GM19099 (cell line): Measurements from ENCODE around the gene PTPN7.

Experiments
- POLR2A ChIP-seq: IDR thresholded peaks from 3 replicates; pipeline ENCODE4 v1.6.1; 2011; ENCODE audit warnings: low read depth; ENCODE audit not compliant: insufficient read length; ENCODE audit errors: extremely low read depth

Gene PTPN7

GRCh38 chr1:202194328-202194648, 33.9 kb upstream of the PTPN7 start:
- TF ChIP-seq POLR2A, result no peak

DNA sequence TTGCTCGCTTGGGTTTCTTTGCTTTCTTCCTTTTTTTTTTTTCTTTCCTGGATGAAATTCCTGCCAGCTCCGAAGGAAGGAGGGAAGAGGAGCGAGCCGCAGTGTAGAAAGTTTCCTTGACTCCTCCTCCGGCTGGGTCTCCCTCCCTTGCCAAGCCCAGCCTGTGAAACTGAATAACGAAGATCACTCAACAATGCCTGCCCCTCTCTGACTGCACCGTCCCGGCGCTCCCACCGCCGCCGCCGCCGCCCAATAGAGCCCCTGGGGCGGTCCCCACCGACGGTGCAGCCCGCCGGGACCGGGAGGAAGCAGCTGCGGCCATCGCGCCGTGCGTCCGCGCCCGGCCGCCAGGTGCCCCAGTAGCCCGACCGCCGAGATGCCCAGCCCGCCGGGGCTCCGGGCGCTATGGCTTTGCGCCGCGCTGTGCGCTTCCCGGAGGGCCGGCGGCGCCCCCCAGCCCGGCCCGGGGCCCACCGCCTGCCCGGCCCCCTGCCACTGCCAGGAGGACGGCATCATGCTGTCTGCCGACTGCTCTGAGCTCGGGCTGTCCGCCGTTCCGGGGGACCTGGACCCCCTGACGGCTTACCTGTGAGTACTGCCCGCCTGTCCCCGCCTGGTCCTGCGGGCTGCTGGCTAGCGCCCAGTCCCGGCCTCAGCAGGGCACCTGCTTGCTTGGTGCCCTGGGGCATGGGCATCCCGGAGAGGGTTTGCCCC, 33.4 kb upstream of the PTPN7 start, which contains the start of gene LGR6:
TSS of gene LGR6 (plus strand) at position 186 of the 714 bp plus-strand sequence. CDS start at position 377, 191 bp downstream.
- no peak for TF ChIP-seq POLR2A

GRCh38 chr1:202192770-202193613, 32.6 kb upstream of the PTPN7 start:
- no peak for TF ChIP-seq POLR2A

DNA sequence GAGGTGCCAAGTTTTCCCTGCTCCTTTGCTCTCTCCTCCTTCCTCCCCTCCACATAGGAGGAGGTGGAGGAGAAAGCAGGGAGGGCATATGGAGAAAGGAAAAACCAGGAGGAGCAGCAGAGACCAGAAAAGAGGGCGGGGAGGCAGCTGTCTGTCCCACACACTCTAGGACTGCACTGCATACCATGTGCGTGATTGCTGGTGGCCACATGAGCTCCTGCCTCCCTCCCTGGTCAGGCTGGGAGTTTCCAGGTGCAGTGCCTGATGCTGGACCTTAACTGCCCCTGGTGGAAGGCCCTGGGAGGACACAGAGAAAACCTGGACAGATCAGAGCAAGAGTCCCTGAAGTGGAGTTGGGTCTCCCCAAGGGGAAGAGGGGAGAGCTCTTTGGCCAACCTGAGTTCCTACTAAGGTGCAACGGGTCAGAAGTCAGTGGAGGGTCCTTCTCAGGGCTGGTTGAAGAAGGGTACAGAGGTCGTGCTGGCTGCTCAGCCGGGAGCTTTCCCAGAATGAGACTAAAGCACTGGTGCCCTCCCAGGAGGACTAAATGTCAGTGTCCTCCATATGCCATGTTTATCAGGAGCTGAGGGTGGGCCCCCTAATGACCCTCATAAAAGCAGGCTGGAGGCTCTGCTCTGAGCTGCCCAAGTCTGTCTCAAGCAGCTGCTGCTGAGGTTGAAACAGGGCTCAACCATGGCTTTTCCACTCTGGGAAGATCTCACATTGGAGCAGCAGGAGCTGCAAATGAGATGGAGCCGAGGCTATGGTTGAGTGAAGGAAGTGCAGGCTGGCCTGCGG, 29.7 kb upstream of the PTPN7 start:
- no peak for TF ChIP-seq POLR2A

- TF ChIP-seq POLR2A, result no peak
Measured at GRCh38 chr1:202189001-202189790, 28.8 kb upstream of the PTPN7 start.

DNA sequence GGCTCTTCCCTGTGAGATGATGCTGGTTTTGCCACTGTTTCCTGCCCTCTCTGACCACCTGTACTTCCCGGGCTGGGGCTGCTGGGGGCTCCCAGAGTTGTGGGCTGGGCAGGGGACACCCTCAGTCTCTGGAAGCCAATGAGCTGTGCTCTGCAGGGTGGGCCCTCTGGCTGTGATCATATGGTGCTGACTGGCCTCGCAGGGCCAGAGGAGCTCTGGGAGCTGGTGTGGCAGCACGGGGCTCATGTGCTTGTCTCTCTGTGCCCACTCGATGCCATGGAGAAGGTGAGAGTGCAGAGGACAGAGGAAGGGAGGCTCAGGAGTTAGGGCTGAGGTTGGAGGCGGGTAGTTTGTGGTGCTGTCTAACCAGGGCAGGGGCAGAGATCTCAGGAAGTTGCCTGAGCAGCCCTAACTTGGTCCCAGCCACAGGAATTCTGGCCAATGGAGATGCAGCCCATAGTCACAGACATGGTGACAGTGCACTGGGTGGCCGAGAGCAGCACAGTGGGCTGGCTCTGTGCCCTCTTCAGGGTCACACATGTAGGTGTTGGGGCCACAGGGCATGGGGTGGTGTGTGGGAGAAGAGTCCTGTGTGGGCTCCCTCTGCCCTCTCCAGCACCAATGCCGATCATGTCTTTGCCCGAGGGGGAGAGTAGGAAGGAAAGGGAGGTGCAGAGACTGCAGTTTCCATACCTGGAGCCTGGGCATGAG, 27.4 kb upstream of the PTPN7 start:
- TF ChIP-seq POLR2A, result no peak

DNA sequence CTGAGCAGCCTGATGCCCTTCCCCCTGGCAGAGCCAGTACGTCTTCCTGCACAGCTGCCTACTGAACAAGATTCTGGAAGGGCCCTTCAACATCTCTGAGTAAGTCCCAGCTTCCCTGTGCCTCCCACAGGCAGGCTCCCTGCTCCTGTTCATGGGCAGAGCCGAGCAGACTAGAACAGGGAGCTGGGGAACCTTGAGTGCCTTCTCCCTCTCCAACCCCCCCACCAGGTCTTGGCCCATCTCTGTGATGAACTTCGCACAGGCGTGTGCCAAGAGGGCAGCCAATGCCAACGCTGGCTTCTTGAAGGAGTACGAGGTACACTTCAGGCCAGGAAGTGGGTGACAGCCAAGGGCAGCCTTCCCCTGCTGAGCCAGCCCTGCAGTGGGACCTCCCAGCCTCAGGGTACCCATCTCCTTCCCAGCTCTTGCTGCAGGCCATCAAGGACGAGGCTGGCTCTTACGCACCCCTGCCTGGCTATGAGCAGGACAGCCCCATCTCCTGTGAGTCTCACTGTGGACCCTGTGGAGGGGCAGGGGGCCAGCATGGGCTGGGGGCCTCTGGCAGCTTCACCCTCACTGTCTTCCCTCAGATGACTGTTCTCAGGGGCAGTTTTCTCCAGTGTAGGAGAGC, 26.8 kb upstream of the PTPN7 start:
- TF ChIP-seq POLR2A, result no peak

DNA sequence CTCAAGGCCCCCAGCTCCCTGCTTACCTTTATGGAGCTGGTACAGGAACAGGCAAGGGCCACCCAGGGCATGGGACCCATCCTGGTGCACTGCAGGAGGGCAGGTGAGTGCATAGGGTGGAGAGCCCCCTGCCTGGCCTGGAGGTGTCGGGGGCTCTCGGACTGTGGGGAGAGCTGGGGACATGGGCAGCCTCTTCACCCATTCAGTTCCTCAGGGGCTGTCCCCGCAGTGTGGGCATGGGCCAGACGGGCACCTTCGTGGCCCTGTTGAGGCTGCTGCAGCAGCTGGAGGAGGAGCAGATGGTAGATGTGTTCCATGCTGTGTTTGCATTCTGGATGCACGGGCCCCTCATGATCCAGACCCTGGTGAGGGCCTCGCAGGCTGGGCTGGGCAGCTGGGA, 25.9 kb upstream of the PTPN7 start:
- TF ChIP-seq POLR2A, result no peak

- TF ChIP-seq POLR2A, result no peak
Measured at GRCh38 chr1:202184750-202185460, 24.5 kb upstream of the PTPN7 start.

DNA sequence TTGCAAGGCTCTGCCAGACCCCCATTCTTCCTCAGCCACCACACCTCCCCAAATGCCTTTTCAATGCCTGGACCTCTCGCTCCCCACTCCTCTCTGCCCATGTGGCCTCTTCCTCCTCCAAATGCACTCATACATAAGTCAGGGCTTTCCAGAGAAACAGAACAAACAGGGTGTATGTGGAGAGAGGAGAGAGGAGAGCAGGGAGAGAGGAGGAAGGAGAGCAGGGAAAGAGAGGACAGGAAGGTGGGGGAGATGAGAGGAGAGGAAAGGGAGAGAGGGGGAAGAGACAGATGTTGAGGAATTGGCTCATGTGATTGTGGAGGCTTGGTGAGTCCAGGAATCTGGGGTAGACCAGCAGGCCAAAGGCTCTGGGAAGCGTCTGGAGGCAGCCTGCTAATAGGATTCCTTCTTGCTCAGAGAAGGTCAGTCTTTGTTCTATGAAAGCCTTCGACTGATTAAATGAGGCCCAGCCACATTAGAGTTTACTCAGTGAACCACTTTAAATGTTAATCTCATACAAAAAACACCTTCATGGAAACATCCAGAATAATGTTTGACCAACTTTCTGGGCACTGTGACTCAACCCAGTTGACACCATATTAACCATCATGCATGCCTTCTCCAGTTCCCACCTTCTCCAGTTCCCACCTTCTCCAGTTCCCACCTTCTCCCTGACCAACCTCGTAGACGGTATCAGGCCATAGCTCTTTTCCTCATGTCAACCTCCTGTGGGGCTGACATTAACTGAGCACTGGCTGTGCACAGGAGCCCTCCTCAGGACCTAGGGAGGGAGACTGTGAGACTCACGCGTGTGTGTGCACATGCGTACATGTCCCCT, 21.9 kb upstream of the PTPN7 start:
- no peak for TF ChIP-seq POLR2A

GRCh38 chr1:202181586-202181985, 21.2 kb upstream of the PTPN7 start:
- TF ChIP-seq POLR2A, result no peak
